PFSK-1 (cell line): Measurements from ENCODE around the gene MTG1.

ENCODE experiments used
- FOXP2 ChIP-seq: optimal IDR thresholded peaks from 2 replicates; pipeline ENCODE3; 2011; ENCODE audit warnings: borderline replicate concordance, control low read depth, inconsistent platforms; ENCODE audit not compliant: insufficient read depth; ENCODE audit errors: extremely low read length, extremely low read depth
- POLR2AphosphoS5 ChIP-seq: IDR thresholded peaks from 2 replicates; pipeline ENCODE4 v1.6.1; 2012; ENCODE audit warnings: low read depth, mild to moderate bottlenecking, control low read depth, low read length, moderate library complexity
- SIN3A ChIP-seq: IDR thresholded peaks from 2 replicates; pipeline ENCODE4 v1.6.1; 2012; ENCODE audit warnings: mild to moderate bottlenecking, low read length, moderate library complexity, borderline replicate concordance; ENCODE audit not compliant: insufficient read depth
- TAF1 ChIP-seq: IDR thresholded peaks from 2 replicates; pipeline ENCODE4 v1.6.1; 2012; ENCODE audit warnings: low read length, control low read depth, borderline replicate concordance; ENCODE audit not compliant: insufficient read depth
- TF ChIP-seq, protein P1 (sequence below), 2 experiments: IDR thresholded peaks; 2 replicates each; pipeline versions ENCODE4 v1.6.1 to v1.8.0; 2011 to 2012; ENCODE audit warnings: low read depth in 2 of 2, low read length in 2 of 2, control low read depth in 1 of 2, inconsistent platforms in 1 of 2, mild to moderate bottlenecking in 1 of 2, moderate library complexity in 1 of 2; ENCODE audit not compliant: insufficient read depth in 1 of 2

The MTG1 gene

GRCh38 chr10:133461841-133462240 lies 67.9 kb downstream of the MTG1 start:
- TF ChIP-seq, protein P1, sequence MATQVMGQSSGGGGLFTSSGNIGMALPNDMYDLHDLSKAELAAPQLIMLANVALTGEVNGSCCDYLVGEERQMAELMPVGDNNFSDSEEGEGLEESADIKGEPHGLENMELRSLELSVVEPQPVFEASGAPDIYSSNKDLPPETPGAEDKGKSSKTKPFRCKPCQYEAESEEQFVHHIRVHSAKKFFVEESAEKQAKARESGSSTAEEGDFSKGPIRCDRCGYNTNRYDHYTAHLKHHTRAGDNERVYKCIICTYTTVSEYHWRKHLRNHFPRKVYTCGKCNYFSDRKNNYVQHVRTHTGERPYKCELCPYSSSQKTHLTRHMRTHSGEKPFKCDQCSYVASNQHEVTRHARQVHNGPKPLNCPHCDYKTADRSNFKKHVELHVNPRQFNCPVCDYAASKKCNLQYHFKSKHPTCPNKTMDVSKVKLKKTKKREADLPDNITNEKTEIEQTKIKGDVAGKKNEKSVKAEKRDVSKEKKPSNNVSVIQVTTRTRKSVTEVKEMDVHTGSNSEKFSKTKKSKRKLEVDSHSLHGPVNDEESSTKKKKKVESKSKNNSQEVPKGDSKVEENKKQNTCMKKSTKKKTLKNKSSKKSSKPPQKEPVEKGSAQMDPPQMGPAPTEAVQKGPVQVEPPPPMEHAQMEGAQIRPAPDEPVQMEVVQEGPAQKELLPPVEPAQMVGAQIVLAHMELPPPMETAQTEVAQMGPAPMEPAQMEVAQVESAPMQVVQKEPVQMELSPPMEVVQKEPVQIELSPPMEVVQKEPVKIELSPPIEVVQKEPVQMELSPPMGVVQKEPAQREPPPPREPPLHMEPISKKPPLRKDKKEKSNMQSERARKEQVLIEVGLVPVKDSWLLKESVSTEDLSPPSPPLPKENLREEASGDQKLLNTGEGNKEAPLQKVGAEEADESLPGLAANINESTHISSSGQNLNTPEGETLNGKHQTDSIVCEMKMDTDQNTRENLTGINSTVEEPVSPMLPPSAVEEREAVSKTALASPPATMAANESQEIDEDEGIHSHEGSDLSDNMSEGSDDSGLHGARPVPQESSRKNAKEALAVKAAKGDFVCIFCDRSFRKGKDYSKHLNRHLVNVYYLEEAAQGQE (IDR thresholded peaks at IDR 0.05; ENCODE audit: insufficient read depth in 1 of 2, low read depth in 2 of 2, low read length in 2 of 2) = no peak
- TF ChIP-seq FOXP2 = no peak
- TF ChIP-seq POLR2AphosphoS5 = no peak
- TF ChIP-seq TAF1 = no peak
- TF ChIP-seq SIN3A = no peak

GRCh38 chr10:133462512-133463305 lies 68.8 kb downstream of the MTG1 start:
- TF ChIP-seq, protein P1 (IDR thresholded peaks at IDR 0.05; ENCODE audit: insufficient read depth in 1 of 2, low read depth in 2 of 2, low read length in 2 of 2) = no peak
- TF ChIP-seq TAF1 (no peak), FOXP2 (no peak), SIN3A (no peak), POLR2AphosphoS5 (no peak)

- TF ChIP-seq POLR2AphosphoS5 = no peak
- TF ChIP-seq TAF1 = no peak
- TF ChIP-seq, protein P1 (IDR thresholded peaks at IDR 0.05; ENCODE audit: insufficient read depth in 1 of 2, low read depth in 2 of 2, low read length in 2 of 2) = no peak
- no peak for TF ChIP-seq SIN3A
- no peak for TF ChIP-seq FOXP2
Observed at GRCh38 chr10:133464582-133465031, 70.7 kb downstream of the MTG1 start.

- no peak for TF ChIP-seq TAF1
- no peak for TF ChIP-seq SIN3A
- no peak for TF ChIP-seq FOXP2
- no peak for TF ChIP-seq POLR2AphosphoS5
- TF ChIP-seq, protein P1 (IDR thresholded peaks at IDR 0.05; ENCODE audit: insufficient read depth in 1 of 2, low read depth in 2 of 2, low read length in 2 of 2) = no peak
Observed at GRCh38 chr10:133465191-133465949, 71.4 kb downstream of the MTG1 start.
